GM23248 (cell line): ENCODE data around the gene SFRP5. TPM values are rescaled to one million over a fixed set of nuclear protein-coding genes. Genes with fewer than 3 reads are reported as not detected.

Source experiments
- DNase-seq: peaks from one replicate; pipeline ENCODE4 v3.0.0-alpha.2; 2015
- H2AFZ ChIP-seq: fragments of 200-600 bp; sonication (generic); 2 replicates; pipeline ENCODE4 v1.6.1; 2016; ENCODE audit warnings: antibody characterized with exemption
- H3F3A ChIP-seq: fragments of 200-600 bp; sonication (generic); 2 replicates; pipeline ENCODE4 v1.6.1; 2016; ENCODE audit warnings: mild to moderate bottlenecking, antibody characterized with exemption, mixed run types; ENCODE audit not compliant: insufficient read depth
- H3K27ac ChIP-seq: fragments of 200-600 bp; sonication (generic); 2 replicates; pipeline ENCODE4 v1.5.1; 2016; ENCODE audit warnings: mild to moderate bottlenecking
- H3K27me3 ChIP-seq: fragments of 200-600 bp; sonication (generic); replicated peaks from 2 replicates; pipeline ENCODE4 v1.6.1; 2016; ENCODE audit warnings: mild to moderate bottlenecking; ENCODE audit not compliant: insufficient read depth
- H3K36me3 ChIP-seq: fragments of 200-600 bp; sonication (generic); 2 replicates; pipeline ENCODE4 v1.6.1; 2016; ENCODE audit warnings: low read depth, mild to moderate bottlenecking
- H3K4me1 ChIP-seq: fragments of 200-600 bp; sonication (generic); 2 replicates; pipeline ENCODE4 v1.6.1; 2016; ENCODE audit warnings: mild to moderate bottlenecking; ENCODE audit not compliant: insufficient read depth
- H3K4me2 ChIP-seq: fragments of 200-600 bp; sonication (generic); one replicate; pipeline ENCODE4 v1.6.1; 2016; ENCODE audit warnings: mild to moderate bottlenecking; ENCODE audit not compliant: unreplicated experiment
- H3K4me3 ChIP-seq: fragments of 200-600 bp; sonication (generic); 2 replicates; pipeline ENCODE4 v1.5.1; 2016; ENCODE audit warnings: mild to moderate bottlenecking
- H3K79me2 ChIP-seq: fragments of 200-600 bp; sonication (generic); 2 replicates; pipeline ENCODE4 v1.6.1; 2016; ENCODE audit warnings: mild to moderate bottlenecking; ENCODE audit not compliant: insufficient read depth
- H3K9ac ChIP-seq: fragments of 200-600 bp; sonication (generic); 2 replicates; pipeline ENCODE4 v1.6.1; 2016; ENCODE audit warnings: mild to moderate bottlenecking
- H3K9me2 ChIP-seq: fragments of 200-600 bp; sonication (generic); 2 replicates; pipeline ENCODE4 v1.6.1; 2016; ENCODE audit warnings: mixed run types, mild to moderate bottlenecking, moderate library complexity; ENCODE audit not compliant: insufficient read depth
- H3K9me3 ChIP-seq: fragments of 200-600 bp; sonication (generic); one replicate; pipeline ENCODE4 v1.6.1; 2017; ENCODE audit warnings: low read depth
- H4K20me1 ChIP-seq: fragments of 200-600 bp; sonication (generic); 2 replicates; pipeline ENCODE4 v1.6.0; 2016; ENCODE audit not compliant: insufficient read depth
- EZH2 ChIP-seq: fragments of 200-600 bp; sonication (generic); IDR thresholded peaks from 2 replicates; pipeline ENCODE4 v1.6.1; 2018; ENCODE audit warnings: antibody characterized with exemption, mild to moderate bottlenecking; ENCODE audit not compliant: insufficient read depth, poor library complexity, severe bottlenecking
- EZH2phosphoT487 ChIP-seq: fragments of 200-600 bp; sonication (generic); IDR thresholded peaks from 2 replicates; pipeline ENCODE4 v1.6.1; 2018; ENCODE audit warnings: antibody characterized with exemption, moderate library complexity, mild to moderate bottlenecking, low read depth; ENCODE audit not compliant: insufficient read depth
- WGBS, 2 experiments: methylation state at CpG; one replicate each; pipeline ENCODE4 v1.1.6; 2015 to 2017; ENCODE audit warnings: low lambda C conversion rate in 2 of 2, low coverage in 1 of 2; ENCODE audit errors: missing lambda C conversion rate in 2 of 2; 5-methylcytosine and 5-hydroxymethylcytosine counted together
- in situ Hi-C: fragments of 300-500 bp; cut with MboI; formaldehyde crosslinking; loops from 2 replicates; pipeline ENCODE4 v1.15.0; 2020
- polyA plus RNA-seq: library from polyadenylated mRNA; unstranded; fragments of >200 nt; fragmentation: Nextera tagmentation; extraction: Ambion mirVana; gene quantifications from 2 replicates; pipeline ENCODE4 v1.2.1, GENCODE V29; 2016
- total RNA-seq: library from RNA; depleted of rRNA; stranded (reverse); fragments of >200 nt; shearing (Covaris generic); gene quantifications from 2 replicates; pipeline ENCODE4 v1.2.3, GENCODE V29; 2014

The SFRP5 gene
- total and polyA plus RNA-seq, 2 experiments from 2014 or later = not detected

DNA sequence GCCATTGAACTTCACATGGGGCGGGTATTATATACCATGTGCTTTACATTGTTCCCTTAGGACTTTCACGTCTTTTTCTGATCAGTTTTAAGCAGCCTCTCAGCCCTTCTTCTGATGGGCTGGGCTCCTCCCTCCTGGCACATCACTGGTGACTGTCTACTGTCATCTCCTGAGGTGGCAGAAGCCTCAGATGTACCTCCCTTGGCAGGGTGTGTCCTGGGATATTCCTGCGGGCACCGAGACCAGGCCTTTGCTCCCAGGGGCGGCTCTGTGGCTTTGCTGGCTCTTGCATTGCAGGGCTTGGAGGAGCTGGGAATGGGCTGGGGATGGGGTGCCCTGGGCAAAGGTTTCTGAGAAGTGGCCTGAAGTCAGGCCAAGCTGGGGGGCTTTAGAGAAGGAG is 43.2 kb upstream of the SFRP5 start:
- 65 to 66% methylated on average over 5 of the region's 5 CpGs for WGBS, 2 experiments
- H3K4me2 ChIP-seq = no peak overlapping the region
- H3K27me3 ChIP-seq = peaks cover 34% of the 10 kb centered on the region
- in situ Hi-C loops = no loop called here
- no peak overlapping the region for H2AFZ ChIP-seq
- H3K4me3 ChIP-seq = no peak overlapping the region
- H3K9ac ChIP-seq = no peak overlapping the region
- no peaks in the 10 kb centered on the region for H3K9me2 ChIP-seq
- no peaks in the 10 kb centered on the region for H3K79me2 ChIP-seq
- H3K27ac ChIP-seq = no peak overlapping the region
- H3K9me3 ChIP-seq = no peaks in the 10 kb centered on the region
- H3F3A ChIP-seq = no peaks in the 10 kb centered on the region
- no peak for DNase-seq
- no peaks in the 10 kb centered on the region for H4K20me1 ChIP-seq
- H3K4me1 ChIP-seq = no peaks in the 10 kb centered on the region
- TF ChIP-seq EZH2phosphoT487 (no peak), EZH2 (no peak)
- no peaks in the 10 kb centered on the region for H3K36me3 ChIP-seq

DNA sequence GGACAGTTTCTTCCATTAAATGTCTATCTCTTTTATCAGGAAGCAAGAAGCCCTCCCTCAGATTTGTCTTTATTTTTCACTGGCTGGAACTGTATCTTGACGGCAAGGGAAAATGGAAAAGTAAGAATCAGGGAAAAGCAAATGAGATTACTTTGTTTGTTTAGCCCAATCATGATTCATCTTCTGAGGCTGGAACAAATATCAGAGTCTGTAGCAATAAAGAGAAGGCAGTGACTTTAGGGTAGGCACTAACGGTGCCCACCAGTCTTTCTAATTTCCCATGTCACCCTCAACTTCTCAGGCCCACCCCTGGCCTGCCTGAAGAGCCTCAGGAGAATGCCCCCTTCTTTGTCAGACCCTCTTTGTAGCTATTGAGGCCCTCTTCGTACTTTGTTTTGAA is 41.5 kb upstream of the SFRP5 start:
- H3K9ac ChIP-seq = no peak overlapping the region
- no peak overlapping the region for H3K27ac ChIP-seq
- H2AFZ ChIP-seq = no peak overlapping the region
- WGBS, 2 experiments = 31 to 39% methylated on average over 3 of the region's 3 CpGs
- no peak for DNase-seq
- H4K20me1 ChIP-seq = no peaks in the 10 kb centered on the region
- in situ Hi-C loops = no loop called here
- H3K36me3 ChIP-seq = no peaks in the 10 kb centered on the region
- H3K4me3 ChIP-seq = no peak overlapping the region
- no peak overlapping the region for H3K4me2 ChIP-seq
- no peaks in the 10 kb centered on the region for H3K9me2 ChIP-seq
- H3K27me3 ChIP-seq = peaks cover 26% of the 10 kb centered on the region
- TF ChIP-seq EZH2 (no peak), EZH2phosphoT487 (no peak)
- no peaks in the 10 kb centered on the region for H3K4me1 ChIP-seq
- H3K9me3 ChIP-seq = no peaks in the 10 kb centered on the region
- H3K79me2 ChIP-seq = no peaks in the 10 kb centered on the region
- no peaks in the 10 kb centered on the region for H3F3A ChIP-seq

DNA sequence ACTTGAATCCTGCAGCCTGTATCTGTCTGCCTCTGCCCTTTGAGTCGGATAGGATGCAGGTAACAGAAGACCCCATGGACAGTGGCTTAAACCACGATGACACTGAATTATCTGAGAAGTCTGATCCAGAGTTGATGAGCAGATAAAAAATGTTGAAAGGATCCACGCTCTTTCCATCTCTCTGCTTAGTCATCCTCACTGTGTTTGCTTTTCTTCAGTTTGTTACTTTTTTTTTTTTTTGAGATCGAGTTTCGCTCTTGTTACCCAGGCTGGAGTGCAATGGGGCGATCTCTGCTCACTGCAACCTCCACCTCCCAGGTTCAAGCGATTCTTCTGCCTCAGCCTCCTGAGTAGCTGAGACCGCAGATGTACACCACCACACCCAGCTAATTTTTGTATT is 40.9 kb upstream of the SFRP5 start:
- no peaks in the 10 kb centered on the region for H3K9me2 ChIP-seq

DNA sequence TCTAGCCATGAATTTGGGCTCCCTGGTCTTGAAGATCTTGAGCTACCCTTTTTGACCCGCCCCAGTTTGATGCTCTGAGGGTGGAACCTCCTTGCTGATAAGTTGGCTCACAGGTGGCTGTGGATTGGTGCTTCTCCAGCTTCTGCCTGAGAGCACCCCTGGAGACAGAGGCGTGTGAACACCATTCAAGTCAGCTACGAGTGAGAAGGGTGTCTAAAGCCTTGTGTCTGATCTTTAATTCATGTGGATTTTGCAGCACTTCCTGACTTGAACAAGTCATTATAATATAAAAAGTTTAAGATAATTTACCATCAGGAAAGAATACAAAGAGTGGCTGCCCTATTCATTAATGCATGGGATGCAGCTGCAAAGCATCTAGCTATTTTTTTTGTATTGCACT is 40.2 kb upstream of the SFRP5 start:
- H3K4me3 ChIP-seq = no peak overlapping the region
- in situ Hi-C loops = no loop called here
- WGBS, 2 experiments = 29 to 35% methylated on average over 3 of the region's 3 CpGs

More for the DNA sequence above, 40.9 kb upstream of the SFRP5 start:
- Histone ChIP-seq H3K9me3 (no peaks in the 10 kb centered on the region), H4K20me1 (no peaks in the 10 kb centered on the region), H3K4me2 (no peak overlapping the region), H3K79me2 (no peaks in the 10 kb centered on the region), H3F3A (no peaks in the 10 kb centered on the region), H3K4me1 (no peaks in the 10 kb centered on the region), H3K27me3 (peaks cover 25% of the 10 kb centered on the region), H3K36me3 (no peaks in the 10 kb centered on the region), H3K9ac (no peak overlapping the region), H3K27ac (no peak overlapping the region), H2AFZ (no peak overlapping the region), H3K4me3 (no peak overlapping the region)
- in situ Hi-C loops = no loop called here
- no peak for DNase-seq
- TF ChIP-seq EZH2 (no peak), EZH2phosphoT487 (no peak)
- WGBS, 2 experiments = 54 to 59% methylated on average over 7 to 8 of the region's 8 CpGs

DNA sequence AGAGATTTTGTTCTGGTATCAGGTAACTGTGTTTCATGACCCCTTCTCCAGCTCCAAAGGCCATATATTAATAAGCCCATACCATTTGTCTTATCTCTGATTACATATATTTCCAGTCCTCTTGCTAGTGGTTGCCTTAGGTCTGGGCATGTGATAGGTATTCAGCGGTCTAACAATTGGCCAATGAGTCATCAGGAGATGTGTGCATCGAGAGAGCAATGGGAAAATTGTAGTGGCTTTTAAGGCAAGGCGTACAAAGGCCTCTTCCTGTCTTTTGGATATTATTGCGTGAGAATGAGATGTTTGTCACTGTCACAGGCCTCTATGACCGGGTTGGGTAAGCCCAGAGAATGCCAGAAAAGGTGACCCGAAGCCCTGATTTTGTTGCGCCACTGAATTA is 38.6 kb upstream of the SFRP5 start:
- H3K9ac ChIP-seq = no peak overlapping the region
- 41% methylated on average over 7 of the region's 7 CpGs for WGBS, 2 experiments
- no peaks in the 10 kb centered on the region for H3K9me3 ChIP-seq
- no peak overlapping the region for H3K4me2 ChIP-seq
- no peak overlapping the region for H2AFZ ChIP-seq
- peaks cover 25% of the 10 kb centered on the region for H3K27me3 ChIP-seq
- peak; percentile 37 for DNase-seq
- H3F3A ChIP-seq = no peaks in the 10 kb centered on the region
- H4K20me1 ChIP-seq = no peaks in the 10 kb centered on the region
- no peaks in the 10 kb centered on the region for H3K4me1 ChIP-seq
- no peaks in the 10 kb centered on the region for H3K9me2 ChIP-seq
- no peaks in the 10 kb centered on the region for H3K79me2 ChIP-seq
- no peak for TF ChIP-seq EZH2phosphoT487
- no peak for TF ChIP-seq EZH2
- H3K36me3 ChIP-seq = no peaks in the 10 kb centered on the region
- no peak overlapping the region for H3K4me3 ChIP-seq
- no peak overlapping the region for H3K27ac ChIP-seq
- in situ Hi-C loops = no loop called here

More for the DNA sequence above, 40.2 kb upstream of the SFRP5 start:
- Histone ChIP-seq H3F3A (no peaks in the 10 kb centered on the region), H3K27me3 (peaks cover 25% of the 10 kb centered on the region), H3K4me1 (no peaks in the 10 kb centered on the region), H3K9me3 (no peaks in the 10 kb centered on the region), H3K4me2 (no peak overlapping the region), H3K79me2 (no peaks in the 10 kb centered on the region), H3K9ac (no peak overlapping the region), H2AFZ (no peak overlapping the region), H3K27ac (no peak overlapping the region), H3K36me3 (no peaks in the 10 kb centered on the region), H3K9me2 (no peaks in the 10 kb centered on the region), H4K20me1 (no peaks in the 10 kb centered on the region)
- DNase-seq = no peak
- TF ChIP-seq EZH2phosphoT487 (no peak), EZH2 (no peak)
